GM13977 (cell line): ENCODE measurements around the gene KRTAP12-4.

Experiments used
- DNase-seq: peaks from one replicate; pipeline ENCODE4 v3.0.0; 2012; ENCODE audit warnings: low spot score
- CTCF ChIP-seq: IDR thresholded peaks from 2 replicates; pipeline ENCODE4 v1.5.1; 2012; ENCODE audit warnings: mild to moderate bottlenecking, control low read depth; ENCODE audit not compliant: insufficient read depth; ENCODE audit errors: extremely low read depth, missing control alignments
- in situ Hi-C: fragments of 300-500 bp; cut with MboI; formaldehyde crosslinking; loops from one replicate; pipeline ENCODE4 v1.12.0; 2022; ENCODE audit warnings: low sequenced_read_pairs, low pct_unique_long_range_greater_than_20kb, mixed read lengths, inconsistent platforms; ENCODE audit not compliant: unreplicated experiment

KRTAP12-4 gene

GRCh38 chr21:44617071-44617501 lies 37.4 kb downstream of the KRTAP12-4 start:
- no peak for DNase-seq
- in situ Hi-C loops = no loop called here
- TF ChIP-seq CTCF = no peak

GRCh38 chr21:44616591-44616926 lies 37.9 kb downstream of the KRTAP12-4 start:
- TF ChIP-seq CTCF = no peak
- DNase-seq = no peak
- in situ Hi-C loops = no loop called here

GRCh38 chr21:44615911-44616590 lies 38.4 kb downstream of the KRTAP12-4 start:
- no peak for DNase-seq
- in situ Hi-C loops = no loop called here
- TF ChIP-seq CTCF = no peak

GRCh38 chr21:44615466-44615865 lies 39.0 kb downstream of the KRTAP12-4 start:
- no peak for TF ChIP-seq CTCF
- DNase-seq = no peak
- in situ Hi-C loops = no loop called here

- TF ChIP-seq CTCF = no peak
- no peak for DNase-seq
- in situ Hi-C loops = no loop called here
These were observed 39.5 kb downstream of the KRTAP12-4 start for GRCh38 chr21:44614961-44615391.

GRCh38 chr21:44614161-44614631 lies 40.3 kb downstream of the KRTAP12-4 start:
- in situ Hi-C loops = no loop called here
- no peak for DNase-seq
- TF ChIP-seq CTCF = no peak
